Uterus (tissue), 2 donors: ENCODE results near the gene ACOXL.

Source experiments
- CTCF ChIP-seq, 4 experiments: fragments of 200-600 bp in 2 of 4; fragments of 450-650 bp in 2 of 4; sonication (generic) in 2 of 4; IDR thresholded peaks; one replicate each; pipeline ENCODE4 v1.5.1; 2016 to 2019; ENCODE audit warnings: antibody characterized with exemption in 4 of 4, mild to moderate bottlenecking in 2 of 4, moderate library complexity in 1 of 4
- POLR2A ChIP-seq, 2 donors: fragments of 450-650 bp; IDR thresholded peaks; one replicate each; pipeline ENCODE4 v1.6.1; 2016; ENCODE audit warnings: antibody characterized with exemption in 2 of 2, mild to moderate bottlenecking in 1 of 2, moderate library complexity in 1 of 2

GRCh38 chr2:111052621-111053020 lies 320.2 kb downstream of the ACOXL start:
- TF ChIP-seq CTCF (IDR thresholded peaks at IDR 0.05), result no peak
- no peak for TF ChIP-seq POLR2A (IDR thresholded peaks at IDR 0.05)
